ENCODE data around the gene KIF3B.
"Not testable (repeated sequence)": the region's sequence is repeated elsewhere in the genome, so short reads cannot be mapped to it uniquely, and the experiment has no call there.

KIF3B gene

GRCh38 chr20:32292548-32292947 lies 15.1 kb downstream of the KIF3B start:
- in situ Hi-C loops (cut with HindIII; ENCODE audit: low sequenced_read_pairs), result no loop called here

GRCh38 chr20:32294071-32294470 lies 16.6 kb downstream of the KIF3B start:
- in situ Hi-C loops (cut with HindIII; ENCODE audit: low sequenced_read_pairs), result no loop called here

- in situ Hi-C loops (cut with HindIII; ENCODE audit: low sequenced_read_pairs), result no loop called here
Observed at GRCh38 chr20:32296412-32296811, 19.0 kb downstream of the KIF3B start.

GRCh38 chr20:32296819-32297420 lies 19.5 kb downstream of the KIF3B start:
- in situ Hi-C loops (cut with HindIII; ENCODE audit: low sequenced_read_pairs), result no loop called here

- in situ Hi-C loops (cut with HindIII; ENCODE audit: low sequenced_read_pairs), result no loop called here
Observed at GRCh38 chr20:32297439-32297838, 20.0 kb downstream of the KIF3B start.

GRCh38 chr20:32300647-32301046 lies 23.2 kb downstream of the KIF3B start:
- in situ Hi-C loops (cut with HindIII; ENCODE audit: low sequenced_read_pairs), result no loop called here

GRCh38 chr20:32301719-32302506 lies 24.5 kb downstream of the KIF3B start:
- in situ Hi-C loops (cut with HindIII; ENCODE audit: low sequenced_read_pairs), result no loop called here

GRCh38 chr20:32302507-32302872 lies 25.0 kb downstream of the KIF3B start:
- in situ Hi-C loops (cut with HindIII; ENCODE audit: low sequenced_read_pairs), result no loop called here

GRCh38 chr20:32304131-32304746 lies 26.8 kb downstream of the KIF3B start:
- in situ Hi-C loops (cut with HindIII; ENCODE audit: low sequenced_read_pairs), result no loop called here

- in situ Hi-C loops (cut with HindIII; ENCODE audit: low sequenced_read_pairs), result no loop called here
Observed at GRCh38 chr20:32312718-32313424, 35.4 kb downstream of the KIF3B start.

GRCh38 chr20:32314768-32315167 lies 37.3 kb downstream of the KIF3B start:
- in situ Hi-C loops (cut with HindIII; ENCODE audit: low sequenced_read_pairs), result loop anchor here (5.0 kb wide), 1 partner anchor 37 kb away; the partner anchor contains the start of gene KIF3B

GRCh38 chr20:32315399-32315798 lies 37.9 kb downstream of the KIF3B start:
- in situ Hi-C loops (cut with HindIII; ENCODE audit: low sequenced_read_pairs), result loop anchor here (5.0 kb wide), 1 partner anchor 38 kb away; the partner anchor contains the start of gene KIF3B

- in situ Hi-C loops (cut with HindIII; ENCODE audit: low sequenced_read_pairs), result loop anchor here (5.0 kb wide), 1 partner anchor 39 kb away; the partner anchor contains the start of gene KIF3B
Observed at GRCh38 chr20:32315891-32316290, 38.4 kb downstream of the KIF3B start.

GRCh38 chr20:32316667-32317066 lies 39.2 kb downstream of the KIF3B start:
- in situ Hi-C loops (cut with HindIII; ENCODE audit: low sequenced_read_pairs), result loop anchor here (5.0 kb wide), 1 partner anchor 39 kb away; the partner anchor contains the start of gene KIF3B

- in situ Hi-C loops (cut with HindIII; ENCODE audit: low sequenced_read_pairs), result loop anchor here (5.0 kb wide), 1 partner anchor 42 kb away; the partner anchor contains the start of gene KIF3B
Observed at GRCh38 chr20:32319100-32319499, 41.6 kb downstream of the KIF3B start.

- in situ Hi-C loops (cut with HindIII; ENCODE audit: low sequenced_read_pairs), result no loop called here
Observed at GRCh38 chr20:32320305-32320704, 42.9 kb downstream of the KIF3B start.

GRCh38 chr20:32321390-32321789 lies 43.9 kb downstream of the KIF3B start:
- in situ Hi-C loops (cut with HindIII; ENCODE audit: low sequenced_read_pairs), result no loop called here

- in situ Hi-C loops (cut with HindIII; ENCODE audit: low sequenced_read_pairs), result not testable (repeated sequence)
Observed at GRCh38 chr20:32322260-32322659, 44.8 kb downstream of the KIF3B start.

- in situ Hi-C loops (cut with HindIII; ENCODE audit: low sequenced_read_pairs), result not testable (repeated sequence)
Observed at GRCh38 chr20:32323761-32324160, 46.3 kb downstream of the KIF3B start.

GRCh38 chr20:32325706-32326503 lies 48.5 kb downstream of the KIF3B start:
- in situ Hi-C loops (cut with HindIII; ENCODE audit: low sequenced_read_pairs), result no loop called here
